CD4-positive, alpha-beta T cell (primary cell): Measurements from ENCODE around the gene CHID1. TPM values are rescaled to one million over a fixed set of nuclear protein-coding genes. Genes with fewer than 3 reads are reported as not detected.

Experiments used
- ATAC-seq: fragments of 200-7000 bp; cut with Tn5 transposase; one replicate; pipeline ENCODE4 v1.10.0; 2022; ENCODE audit warnings: mild to moderate bottlenecking; ENCODE audit not compliant: poor library complexity
- CTCF ChIA-PET: fragments of 350-600 bp; sonication (Branson Sonifier 250); formaldehyde crosslinking; loops from one replicate; lab custom pipeline; 2021; ENCODE audit warnings: antibody characterized with exemption, inconsistent platforms; lab: Charles Lee
- POLR2A ChIA-PET: fragments of 350-600 bp; sonication (Branson Sonifier 250); formaldehyde crosslinking; loops from one replicate; lab custom pipeline; 2021; ENCODE audit warnings: antibody characterized with exemption, inconsistent platforms; lab: Charles Lee
- DNase-seq, 14 experiments: peaks; one replicate each; pipeline ENCODE4 v3.0.0-alpha.2; 2013 to 2020; ENCODE audit warnings: mixed read lengths in 2 of 14
- H3K27ac ChIP-seq, 2 donors: one replicate each; pipeline versions ENCODE4 v1.5.1 to v1.7.0; 2013; ENCODE audit warnings: low read length in 2 of 2, low read depth in 1 of 2, mild to moderate bottlenecking in 1 of 2
- H3K27me3 ChIP-seq, 2 experiments: 1 replicate in 1 of 2; 2 replicates in 1 of 2; pipeline versions ENCODE4 v1.6.1 to v1.7.0; 2013; ENCODE audit warnings: low read length in 2 of 2, control low read depth in 1 of 2, mild to moderate bottlenecking in 1 of 2, moderate library complexity in 1 of 2; ENCODE audit not compliant: insufficient read depth in 2 of 2, control insufficient read depth in 1 of 2
- H3K36me3 ChIP-seq: one replicate; pipeline ENCODE4 v1.6.1; 2013; ENCODE audit warnings: low read length, control low read depth; ENCODE audit not compliant: insufficient read depth
- H3K4me1 ChIP-seq: one replicate; pipeline ENCODE4 v1.6.1; 2013; ENCODE audit warnings: low read length, control low read depth; ENCODE audit not compliant: insufficient read depth
- H3K4me3 ChIP-seq: one replicate; pipeline ENCODE4 v1.5.1; 2013; ENCODE audit warnings: mild to moderate bottlenecking, low read length, moderate library complexity
- H3K9me3 ChIP-seq, 2 experiments: 1 replicate in 1 of 2; 2 replicates in 1 of 2; pipeline versions ENCODE4 v1.6.1 to v1.7.0; 2013; ENCODE audit warnings: low read length in 2 of 2, mild to moderate bottlenecking in 2 of 2, control low read depth in 1 of 2, moderate library complexity in 1 of 2; ENCODE audit not compliant: control insufficient read depth in 1 of 2, insufficient read depth in 1 of 2
- H3K27ac Mint-ChIP-seq: one replicate; pipeline ENCODE4 v1.8.0; 2020; ENCODE audit warnings: mixed read lengths
- H3K27me3 Mint-ChIP-seq: one replicate; pipeline ENCODE4 v1.8.0; 2021; ENCODE audit warnings: mixed read lengths
- H3K36me3 Mint-ChIP-seq: one replicate; pipeline ENCODE4 v1.8.0; 2021; ENCODE audit warnings: low read depth, mixed read lengths
- H3K4me1 Mint-ChIP-seq: one replicate; pipeline ENCODE4 v1.8.0; 2021; ENCODE audit warnings: low read depth, mixed read lengths
- H3K4me3 Mint-ChIP-seq: one replicate; pipeline ENCODE4 v1.8.0; 2020; ENCODE audit warnings: mild to moderate bottlenecking, mixed read lengths
- H3K9me3 Mint-ChIP-seq: one replicate; pipeline ENCODE4 v1.8.0; 2020; ENCODE audit warnings: mixed read lengths
- CTCF ChIP-seq: fragments of 200-600 bp; IDR thresholded peaks from one replicate; pipeline ENCODE4 v1.8.0; 2022; ENCODE audit warnings: antibody characterized with exemption, mild to moderate bottlenecking
- intact Hi-C, 2 experiments: fragments of 100-400 bp; cut with DNase I in 1 of 2; cut with micrococcal nuclease in 1 of 2; formaldehyde crosslinking; loops; one replicate each; pipeline versions ENCODE4 v1.15.1 to v1.9.0; 2023 to 2025; cut with DNase I, micrococcal nuclease
- total RNA-seq, 174 experiments: library from RNA in 2 of 174; stranded (reverse) in 2 of 174; gene quantifications; one replicate each; pipeline ENCODE4 v1.2.3 and lab custom pipeline; 2021 to 2026

The CHID1 gene
- total RNA-seq, 2 experiments from 2014 or later, result 17.1 to 22.8 TPM

GRCh38 chr11:925158-925495, 14.5 kb upstream of the CHID1 start:
- H3K27ac Mint-ChIP-seq, result no peak overlapping the region
- H3K27me3 ChIP-seq, result no peaks in the 10 kb centered on the region
- TF ChIP-seq CTCF, result no peak
- no peaks in the 10 kb centered on the region for H3K9me3 ChIP-seq
- ChIA-PET POLR2A (interaction anchor here (0.7 to 1.4 kb wide), 4 partner anchors 14 to 230 kb away, joined by 3 to 10 read pairs (median 3); partner anchors contain the start of genes CHID1, DEAF1 and TMEM80), CTCF (interaction anchor here (0.8 to 1.1 kb wide), 3 partner anchors 13 to 22 kb away, joined by 3 to 5 read pairs (median 3); partner anchors contain the start of gene CHID1)
- H3K4me1 Mint-ChIP-seq, result peaks cover 32% of the 10 kb centered on the region
- DNase-seq, result no peak
- no peak overlapping the region for H3K27ac ChIP-seq
- no peaks in the 10 kb centered on the region for H3K27me3 Mint-ChIP-seq
- peak overlapping the region; percentile 30 for H3K4me3 ChIP-seq
- intact Hi-C loops, result loop anchor here (1.0 to 10.0 kb wide), 5 partner anchors 15 to 648 kb away; partner anchors contain the start of genes CHID1 (in 1 of the 2), DUSP8 (in 1 of the 2), IRF7 (in 1 of the 2) and POLR2L (in 1 of the 2)
- peaks cover 21% of the 10 kb centered on the region for H3K36me3 Mint-ChIP-seq
- no peak overlapping the region for H3K4me3 Mint-ChIP-seq
- no peak for ATAC-seq
- peaks cover 42% of the 10 kb centered on the region for H3K4me1 ChIP-seq
- peaks cover 4% of the 10 kb centered on the region for H3K36me3 ChIP-seq
- H3K9me3 Mint-ChIP-seq, result no peaks in the 10 kb centered on the region

GRCh38 chr11:924406-925157, 14.0 kb upstream of the CHID1 start:
- TF ChIP-seq CTCF, result no peak
- Mint-ChIP-seq H3K27ac (peak overlapping the region; percentile 44), H3K36me3 (peaks cover 21% of the 10 kb centered on the region), H3K9me3 (no peaks in the 10 kb centered on the region), H3K4me3 (no peak overlapping the region), H3K27me3 (no peaks in the 10 kb centered on the region), H3K4me1 (peaks cover 32% of the 10 kb centered on the region)
- H3K27ac ChIP-seq, result no peak overlapping the region
- no peaks in the 10 kb centered on the region for H3K9me3 ChIP-seq
- peak in 2 of 14 experiments; percentile 29 to 58 for DNase-seq
- H3K36me3 ChIP-seq, result peaks cover 4% of the 10 kb centered on the region
- ChIA-PET CTCF (interaction anchor here (0.8 to 1.0 kb wide), 2 partner anchors 14 to 22 kb away, joined by 3 to 5 read pairs; partner anchors contain the start of gene CHID1), POLR2A (interaction anchor here (0.7 to 1.4 kb wide), 4 partner anchors 13 to 229 kb away, joined by 3 to 10 read pairs (median 3); partner anchors contain the start of genes CHID1, DEAF1 and TMEM80)
- peaks cover 37% of the 10 kb centered on the region for H3K4me1 ChIP-seq
- ATAC-seq, result no peak
- H3K4me3 ChIP-seq, result no peak overlapping the region
- H3K27me3 ChIP-seq, result no peaks in the 10 kb centered on the region
- intact Hi-C loops, result loop anchor here (1.0 to 10.0 kb wide), 5 partner anchors 14 to 648 kb away; partner anchors contain the start of genes CHID1 (in 1 of the 2), DUSP8 (in 1 of the 2), IRF7 (in 1 of the 2) and POLR2L (in 1 of the 2)

GRCh38 chr11:923691-924405, 13.2 kb upstream of the CHID1 start:
- Histone ChIP-seq H3K27me3 (no peaks in the 10 kb centered on the region), H3K9me3 (no peaks in the 10 kb centered on the region), H3K36me3 (peaks cover 4% of the 10 kb centered on the region), H3K4me1 (peaks cover 29% of the 10 kb centered on the region), H3K4me3 (no peak overlapping the region), H3K27ac (no peak overlapping the region)
- no peak for DNase-seq
- no peak for TF ChIP-seq CTCF
- CTCF ChIA-PET, result no interaction called here
- peak overlapping the region; percentile 72 for H3K4me3 Mint-ChIP-seq
- H3K27ac Mint-ChIP-seq, result peak overlapping the region; percentile 44
- POLR2A ChIA-PET, result interaction anchor here (1.4 kb wide), 1 partner anchor 13 kb away, joined by 10 read pairs; the partner anchor contains the start of gene CHID1
- H3K36me3 Mint-ChIP-seq, result peaks cover 21% of the 10 kb centered on the region
- no peaks in the 10 kb centered on the region for H3K27me3 Mint-ChIP-seq
- intact Hi-C loops, result loop anchor here (2.0 to 10.0 kb wide), 3 partner anchors 75 to 649 kb away; partner anchors contain the start of genes DUSP8 (in 1 of the 2), POLR2L (in 1 of the 2) and TSPAN4 (in 1 of the 2)
- H3K9me3 Mint-ChIP-seq, result no peaks in the 10 kb centered on the region
- H3K4me1 Mint-ChIP-seq, result peaks cover 26% of the 10 kb centered on the region
- ATAC-seq, result no peak
